Measurements from ENCODE around the gene SORCS2.

SORCS2 gene

DNA sequence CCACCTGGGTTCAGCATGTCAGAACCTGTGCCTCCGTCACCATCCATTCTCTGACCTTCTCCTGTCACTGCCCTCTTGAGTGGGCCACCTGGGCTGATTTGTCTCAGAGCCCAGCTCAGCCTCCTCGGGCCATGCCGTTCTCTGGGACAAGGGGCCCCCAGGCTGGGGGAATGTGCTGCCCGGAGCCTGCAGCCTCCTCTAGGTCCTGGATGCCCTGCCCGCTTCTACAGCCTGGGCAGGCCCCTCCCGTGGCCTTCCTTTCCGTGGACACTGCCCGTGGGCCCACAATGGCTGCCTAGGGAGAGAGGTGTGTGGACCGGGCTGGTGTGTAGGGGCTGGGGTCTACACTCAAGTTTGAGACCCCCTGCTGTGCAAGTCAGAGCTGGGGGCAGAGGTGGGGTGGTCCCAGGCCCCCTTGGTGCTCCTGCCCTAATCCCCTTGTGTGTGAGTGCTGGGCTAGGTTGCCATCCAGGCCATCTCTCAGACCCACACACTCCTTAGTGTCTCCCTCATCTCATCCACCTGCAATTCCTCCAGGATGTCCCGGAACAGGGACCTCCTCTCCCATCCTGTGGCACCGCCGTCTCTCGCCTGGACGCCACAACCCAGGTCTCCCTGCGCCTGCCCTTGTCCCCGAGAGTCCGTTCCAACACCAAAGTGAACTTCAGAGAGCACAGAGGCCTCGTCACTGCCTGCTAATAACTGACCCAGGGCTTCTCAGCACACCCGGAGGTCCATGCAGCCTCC lies 230.0 kb downstream of the SORCS2 start:
- DNase-seq (ENCODE audit: extremely low read depth, insufficient read length): no peak
- Histone ChIP-seq H3K4me3 (replicated peaks; ENCODE audit: low read depth, low read length) (no peak overlapping the region), H3K36me3 (ENCODE audit: control insufficient read depth, insufficient read depth, low read length) (no peaks in the 10 kb centered on the region), H3K27me3 (replicated peaks; ENCODE audit: control insufficient read depth, insufficient read depth, low read length) (peaks cover 1% of the 10 kb centered on the region)
- no peak for TF ChIP-seq CTCF (IDR thresholded peaks at IDR 0.05; ENCODE audit: insufficient read depth, low read length, poor library complexity, severe bottlenecking)

GRCh38 chr4:7422898-7423180 lies 230.5 kb downstream of the SORCS2 start:
- no peak for TF ChIP-seq CTCF (IDR thresholded peaks at IDR 0.05; ENCODE audit: insufficient read depth, low read length, poor library complexity, severe bottlenecking)

DNA sequence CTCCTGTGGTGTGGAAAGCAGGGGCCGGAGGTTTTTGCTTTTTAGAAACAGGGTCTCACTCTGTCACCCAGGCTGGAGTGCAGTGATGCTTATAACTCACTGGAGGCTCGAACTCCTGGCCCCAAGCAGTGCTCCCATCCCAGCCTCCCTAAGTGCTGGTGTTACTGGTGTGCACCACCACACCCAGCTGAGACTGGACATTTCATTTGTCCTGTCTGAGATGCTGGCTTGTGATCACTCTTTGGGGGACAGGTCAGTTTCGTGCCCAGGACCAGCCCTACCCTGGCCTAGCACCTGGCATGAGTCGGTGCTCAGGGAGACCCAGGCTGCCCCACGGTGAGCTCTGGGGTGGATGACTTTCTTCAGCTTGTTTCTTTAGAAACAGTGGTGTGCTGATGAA lies 231.1 kb downstream of the SORCS2 start:
- no peak overlapping the region for H3K4me3 ChIP-seq (replicated peaks; ENCODE audit: low read depth, low read length)
- peaks cover 1% of the 10 kb centered on the region for H3K27me3 ChIP-seq (replicated peaks; ENCODE audit: control insufficient read depth, insufficient read depth, low read length)
- no peak for TF ChIP-seq CTCF (IDR thresholded peaks at IDR 0.05; ENCODE audit: insufficient read depth, low read length, poor library complexity, severe bottlenecking)
- no peak for DNase-seq (ENCODE audit: extremely low read depth, insufficient read length)
- no peaks in the 10 kb centered on the region for H3K36me3 ChIP-seq (ENCODE audit: control insufficient read depth, insufficient read depth, low read length)

More at GRCh38 chr4:7422898-7423180, 230.5 kb downstream of the SORCS2 start:
- H3K36me3 ChIP-seq (ENCODE audit: control insufficient read depth, insufficient read depth, low read length): no peaks in the 10 kb centered on the region
- DNase-seq (ENCODE audit: extremely low read depth, insufficient read length): no peak
- no peak overlapping the region for H3K4me3 ChIP-seq (replicated peaks; ENCODE audit: low read depth, low read length)
- peaks cover 1% of the 10 kb centered on the region for H3K27me3 ChIP-seq (replicated peaks; ENCODE audit: control insufficient read depth, insufficient read depth, low read length)

DNA sequence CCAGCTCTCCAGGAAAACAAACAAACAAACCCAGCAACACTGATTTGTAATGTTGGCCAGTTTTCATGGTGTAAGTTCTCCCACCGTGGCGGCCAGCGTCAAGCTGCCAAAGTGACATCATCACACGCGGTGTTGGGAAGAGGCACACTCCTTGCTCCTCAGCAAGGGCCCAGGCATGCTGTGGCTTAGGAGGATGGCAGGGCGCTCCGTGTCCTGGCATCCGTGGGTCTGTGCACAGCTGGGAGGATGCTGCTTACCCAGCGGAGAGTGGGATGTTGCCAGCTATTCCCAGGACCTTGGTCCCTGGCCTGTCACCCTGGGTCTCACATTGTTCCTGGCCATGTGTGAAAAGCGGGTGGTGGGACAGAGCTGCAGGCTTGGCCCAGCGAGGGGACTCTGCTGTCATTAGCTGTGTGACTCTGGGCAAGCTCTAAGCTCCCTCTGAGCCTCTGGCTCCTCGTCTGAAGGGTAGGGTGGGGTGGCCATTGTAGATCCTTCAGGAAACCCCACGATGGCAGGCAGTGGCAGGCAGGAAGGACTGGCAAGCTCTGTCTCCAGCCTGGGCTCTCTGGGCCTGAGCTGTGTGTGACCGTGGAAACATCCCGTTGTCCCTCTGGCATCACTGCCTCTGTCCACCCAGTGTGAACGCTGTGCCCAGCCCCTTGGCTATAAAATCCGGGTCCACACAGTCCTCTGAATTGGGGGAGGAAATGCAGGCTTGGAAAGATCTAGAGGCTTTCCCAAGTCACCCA lies 231.6 kb downstream of the SORCS2 start:
- no peak for TF ChIP-seq CTCF (IDR thresholded peaks at IDR 0.05; ENCODE audit: insufficient read depth, low read length, poor library complexity, severe bottlenecking)
- Histone ChIP-seq H3K4me3 (replicated peaks; ENCODE audit: low read depth, low read length) (no peak overlapping the region), H3K36me3 (ENCODE audit: control insufficient read depth, insufficient read depth, low read length) (no peaks in the 10 kb centered on the region), H3K27me3 (replicated peaks; ENCODE audit: control insufficient read depth, insufficient read depth, low read length) (peaks cover 1% of the 10 kb centered on the region)
- no peak for DNase-seq (ENCODE audit: extremely low read depth, insufficient read length)

GRCh38 chr4:7424553-7425111 lies 232.3 kb downstream of the SORCS2 start:
- no peak for DNase-seq (ENCODE audit: extremely low read depth, insufficient read length)
- no peak overlapping the region for H3K4me3 ChIP-seq (replicated peaks; ENCODE audit: low read depth, low read length)
- no peak for TF ChIP-seq CTCF (IDR thresholded peaks at IDR 0.05; ENCODE audit: insufficient read depth, low read length, poor library complexity, severe bottlenecking)
- H3K36me3 ChIP-seq (ENCODE audit: control insufficient read depth, insufficient read depth, low read length): no peaks in the 10 kb centered on the region
- H3K27me3 ChIP-seq (replicated peaks; ENCODE audit: control insufficient read depth, insufficient read depth, low read length): peaks cover 1% of the 10 kb centered on the region

All from GM06990 (cell line).